NCI-H128 (cell line): Measurements from ENCODE around the gene CFAP206.
"Not testable (repeated sequence)": the region's sequence is repeated elsewhere in the genome, so short reads cannot be mapped to it uniquely, and the experiment has no call there.

ENCODE experiments used
- DNase-seq: peaks from one replicate; lab custom pipeline; 2025; ENCODE audit not compliant: unreplicated experiment; lab: John Stamatoyannopoulos, UW

CFAP206 gene

GRCh38 chr6:87419266-87419665 lies 11.5 kb downstream of the CFAP206 start:
- no peak for DNase-seq

DNA sequence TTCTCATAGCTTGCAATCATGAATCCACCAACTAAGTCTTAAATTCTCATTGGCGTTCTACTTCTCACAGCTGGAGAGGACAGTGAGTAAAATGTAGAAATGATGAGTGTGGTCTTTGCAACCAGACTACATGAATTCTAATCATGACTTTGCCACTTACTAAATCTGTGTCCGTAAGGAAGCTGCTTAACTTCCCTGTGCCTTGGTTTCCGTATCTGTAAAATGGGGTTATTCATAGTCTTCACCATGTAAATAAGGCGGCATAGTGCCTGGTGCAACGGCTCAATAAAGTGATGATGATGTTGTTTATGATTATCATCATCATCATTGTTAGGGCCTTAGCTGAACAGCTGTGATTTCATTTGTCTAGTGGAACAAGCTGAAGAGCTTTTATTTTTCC lies 12.6 kb downstream of the CFAP206 start:
- no peak for DNase-seq

- DNase-seq, result no peak
These were observed 13.8 kb downstream of the CFAP206 start for GRCh38 chr6:87421576-87421975.

- DNase-seq, result no peak
These were observed 19.0 kb downstream of the CFAP206 start for GRCh38 chr6:87426789-87427188.

DNA sequence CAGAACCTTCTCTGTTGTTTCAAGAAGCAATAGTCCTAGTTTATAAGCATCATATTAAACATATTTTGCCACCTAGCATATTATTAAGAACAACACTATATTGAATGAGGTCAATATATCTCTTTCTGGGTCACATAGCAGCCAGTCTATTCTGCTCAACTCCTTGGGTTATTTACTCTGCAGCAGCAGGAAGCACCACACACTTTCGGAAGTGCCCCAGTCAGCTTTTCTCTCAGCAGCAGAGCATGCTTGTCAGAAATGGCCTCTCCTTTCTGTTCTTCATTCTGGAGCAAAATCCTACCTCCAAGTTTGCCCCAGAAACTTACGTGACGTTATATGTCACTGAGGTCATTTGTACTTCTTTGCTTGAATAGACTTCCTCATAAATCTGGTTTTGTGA lies 22.7 kb downstream of the CFAP206 start:
- no peak for DNase-seq

DNA sequence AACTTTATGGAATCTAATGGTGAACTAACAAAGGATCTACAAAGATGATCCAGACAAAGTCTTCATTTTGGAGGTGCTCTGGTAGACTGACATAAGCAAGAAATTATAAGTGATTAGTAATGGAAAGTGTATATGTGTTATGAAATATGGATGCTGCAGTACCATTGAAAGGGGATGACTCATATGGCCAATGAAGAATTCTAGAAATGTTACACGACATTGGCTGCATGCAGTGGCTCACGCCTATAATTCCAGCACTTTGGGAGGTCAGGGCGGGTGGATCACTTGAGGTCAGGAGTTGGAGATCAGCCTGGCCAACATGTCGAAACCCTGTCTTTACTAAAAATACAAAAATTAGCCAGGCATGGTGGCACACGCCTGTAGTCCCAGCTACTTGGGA lies 23.5 kb downstream of the CFAP206 start:
- DNase-seq, result no peak

DNA sequence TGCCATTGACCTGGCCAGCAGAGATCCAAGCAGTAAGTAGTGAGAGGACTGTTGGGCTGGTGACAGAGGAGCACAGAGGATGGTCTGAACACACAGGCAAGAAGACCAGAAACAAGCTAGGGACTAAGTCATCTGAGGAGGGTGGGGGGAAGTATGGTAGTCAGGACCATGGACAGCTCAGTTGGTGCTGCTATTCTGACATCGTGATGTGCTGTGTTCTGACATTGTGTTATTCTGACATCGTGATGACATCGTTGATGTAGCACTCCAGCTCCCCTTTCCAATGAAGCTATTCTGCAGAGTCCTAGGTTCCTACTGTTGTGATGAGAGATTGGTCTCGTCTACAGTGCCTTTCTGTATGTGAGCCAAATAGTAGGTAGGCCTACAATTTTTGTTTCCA lies 28.7 kb downstream of the CFAP206 start:
- no peak for DNase-seq

GRCh38 chr6:87441711-87442110 lies 33.9 kb downstream of the CFAP206 start:
- DNase-seq, result no peak

DNA sequence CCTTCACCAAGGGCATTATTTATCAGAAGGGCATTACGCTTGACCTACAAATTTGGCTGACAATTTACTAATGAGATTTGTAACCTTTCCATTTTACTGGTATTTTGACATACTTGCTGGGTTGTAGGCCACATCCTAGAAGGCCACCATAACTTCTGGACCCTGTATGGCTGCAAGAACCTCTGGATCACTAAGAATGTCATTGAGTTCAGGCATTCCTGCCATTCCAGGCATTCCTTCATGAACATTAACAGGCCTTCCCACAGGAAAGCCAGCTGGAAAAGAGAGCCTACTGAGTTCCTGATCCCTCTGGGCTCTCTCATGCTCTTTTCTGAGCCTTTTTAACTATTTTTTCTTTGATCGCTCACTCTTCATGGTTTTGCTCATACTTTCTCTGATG lies 36.6 kb downstream of the CFAP206 start:
- no peak for DNase-seq

- DNase-seq, result no peak
These were observed 57.3 kb downstream of the CFAP206 start for GRCh38 chr6:87465051-87465450.

- DNase-seq, result peak; percentile 70
These were observed 65.0 kb downstream of the CFAP206 start, which contains the start of gene SLC35A1 for GRCh38 chr6:87472525-87473418. SLC35A1 (plus strand) TSS chr6:87472974; CDS start chr6:87473004, 30 bp downstream.

DNA sequence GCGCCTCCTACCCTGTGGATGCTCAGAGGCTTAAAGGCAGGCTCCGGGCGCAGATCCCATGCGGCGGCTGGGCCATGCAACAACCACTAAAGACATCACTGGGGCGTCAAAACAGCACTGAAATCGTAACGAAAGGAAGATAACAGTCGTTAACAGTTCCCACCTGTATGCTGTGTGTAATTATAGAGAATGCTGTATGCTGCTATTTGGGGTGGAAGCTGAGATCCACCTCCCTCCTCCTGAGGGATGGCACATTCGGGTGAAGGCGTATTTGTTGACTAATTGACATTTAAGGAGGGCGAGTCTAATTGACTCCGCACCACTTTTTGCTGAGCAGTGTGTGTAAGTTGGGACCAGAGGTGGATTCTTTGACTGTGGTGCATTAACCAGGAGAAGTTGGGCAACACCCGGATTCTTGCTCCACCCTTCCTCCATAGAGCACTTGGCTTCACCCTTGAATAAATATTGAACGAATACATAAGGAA lies 65.7 kb downstream of the CFAP206 start:
- DNase-seq, result no peak

DNA sequence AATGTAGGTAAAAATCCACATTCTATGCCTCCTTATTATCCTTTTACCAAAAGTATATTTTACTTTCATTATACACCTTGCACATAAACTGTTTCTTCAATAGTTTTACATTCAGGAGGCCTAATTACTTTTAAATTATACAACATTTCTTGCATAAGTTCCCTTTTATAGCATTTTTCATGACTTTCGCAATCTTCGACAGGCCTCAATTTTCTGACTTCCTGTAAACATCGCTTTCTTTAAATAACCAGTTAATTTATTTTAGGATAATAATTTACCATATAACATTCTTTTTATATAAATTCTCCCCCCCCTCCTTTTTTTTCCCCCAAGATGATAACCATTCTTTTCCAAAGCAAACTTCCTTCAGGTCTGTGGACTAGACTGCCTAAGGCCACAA lies 74.2 kb downstream of the CFAP206 start:
- no peak for DNase-seq

- no peak for DNase-seq
These were observed 74.6 kb downstream of the CFAP206 start for GRCh38 chr6:87482366-87482765.

GRCh38 chr6:87483929-87484328 lies 76.2 kb downstream of the CFAP206 start:
- DNase-seq, result no peak

DNA sequence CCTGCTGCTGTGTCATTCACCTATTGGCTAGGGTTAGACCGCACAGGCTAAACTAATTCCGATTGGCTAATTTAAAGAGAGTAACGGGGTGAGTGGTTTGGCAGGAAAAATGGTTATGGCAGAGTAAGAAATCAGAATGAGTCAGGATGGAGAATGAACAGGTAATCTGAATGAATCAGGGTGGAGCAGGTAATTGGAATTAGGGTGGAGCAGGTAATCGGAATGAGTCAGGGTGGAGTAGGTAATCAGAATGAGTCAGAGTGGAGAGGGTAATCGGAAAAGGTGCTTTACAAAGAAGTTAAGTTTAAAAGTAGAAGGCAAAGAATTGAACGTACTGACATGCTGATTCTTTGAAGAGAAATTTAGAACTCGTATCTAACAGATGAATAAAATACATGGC lies 76.7 kb downstream of the CFAP206 start:
- no peak for DNase-seq

GRCh38 chr6:87487555-87487954 lies 79.8 kb downstream of the CFAP206 start:
- no peak for DNase-seq

- DNase-seq, result not testable (repeated sequence)
These were observed 81.6 kb downstream of the CFAP206 start for GRCh38 chr6:87489326-87489725.

DNA sequence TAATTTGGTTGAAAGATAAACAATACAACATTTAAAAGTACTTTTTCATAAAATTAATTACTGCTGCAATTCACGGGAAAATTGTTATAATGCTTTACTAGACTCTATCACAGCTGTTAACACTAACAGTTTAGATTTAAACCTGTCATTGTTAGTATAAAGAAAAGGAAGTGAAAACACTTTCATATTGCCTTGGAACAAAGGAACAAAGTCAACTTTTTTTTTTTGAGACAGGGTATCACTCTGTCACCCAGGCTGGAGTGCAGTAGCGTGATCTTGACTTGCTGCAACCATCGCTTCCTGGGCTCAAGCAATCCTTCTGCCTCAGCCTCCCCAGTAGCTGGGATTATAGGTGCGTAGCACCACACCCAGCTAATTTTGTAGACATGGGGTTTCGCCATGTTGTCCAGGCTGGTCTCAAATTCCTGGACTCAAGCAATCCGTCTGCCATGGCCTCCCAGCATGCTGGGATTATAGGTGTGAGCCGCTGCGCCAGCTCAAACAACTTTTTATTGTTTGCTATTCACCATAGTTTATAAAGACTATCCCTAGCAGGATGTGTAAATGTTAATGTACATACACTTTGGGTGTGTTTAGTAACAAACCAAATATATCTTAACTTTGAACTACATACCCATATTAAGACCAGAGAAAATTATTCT lies 87.1 kb downstream of the CFAP206 start:
- no peak for DNase-seq

GRCh38 chr6:87498048-87498447 lies 90.3 kb downstream of the CFAP206 start:
- no peak for DNase-seq

- DNase-seq, result no peak
These were observed 94.2 kb downstream of the CFAP206 start for GRCh38 chr6:87501809-87502572.
